Subcutaneous abdominal adipose tissue (tissue), 5 donors: Measurements from ENCODE around the gene GFPT2.

Experiments
- H3K27ac ChIP-seq: one replicate; pipeline ENCODE4 v1.7.0; 2013; ENCODE audit warnings: low read depth, mild to moderate bottlenecking, inconsistent platforms, low read length, moderate library complexity
- H3K27me3 ChIP-seq, 5 donors: one replicate each; pipeline ENCODE4 v1.7.0; 2013; ENCODE audit warnings: low read length in 5 of 5, inconsistent platforms in 1 of 5; ENCODE audit not compliant: control insufficient read depth in 5 of 5, insufficient read depth in 4 of 5
- H3K36me3 ChIP-seq, 5 donors: one replicate each; pipeline ENCODE4 v1.7.0; 2013; ENCODE audit warnings: low read length in 5 of 5; ENCODE audit not compliant: control insufficient read depth in 5 of 5, insufficient read depth in 5 of 5
- H3K4me1 ChIP-seq, 5 donors: one replicate each; pipeline ENCODE4 v1.7.0; 2013; ENCODE audit warnings: low read length in 5 of 5, mild to moderate bottlenecking in 3 of 5, moderate library complexity in 1 of 5; ENCODE audit not compliant: control insufficient read depth in 5 of 5, insufficient read depth in 5 of 5
- H3K4me3 ChIP-seq, 5 donors: one replicate each; pipeline ENCODE4 v1.7.0; 2013; ENCODE audit warnings: low read length in 5 of 5, low read depth in 1 of 5
- H3K9ac ChIP-seq, 5 donors: one replicate each; pipeline ENCODE4 v1.7.0; 2013; ENCODE audit warnings: low read length in 5 of 5, mild to moderate bottlenecking in 4 of 5, moderate library complexity in 3 of 5
- H3K9me3 ChIP-seq, 5 donors: one replicate each; pipeline ENCODE4 v1.7.0; 2013; ENCODE audit warnings: low read length in 5 of 5; ENCODE audit not compliant: control insufficient read depth in 5 of 5
- donor health status: healthy.
- donor health status: healthy.
- donor health status: healthy.
- donor health status: healthy.
- donor health status: healthy.

Gene GFPT2

DNA sequence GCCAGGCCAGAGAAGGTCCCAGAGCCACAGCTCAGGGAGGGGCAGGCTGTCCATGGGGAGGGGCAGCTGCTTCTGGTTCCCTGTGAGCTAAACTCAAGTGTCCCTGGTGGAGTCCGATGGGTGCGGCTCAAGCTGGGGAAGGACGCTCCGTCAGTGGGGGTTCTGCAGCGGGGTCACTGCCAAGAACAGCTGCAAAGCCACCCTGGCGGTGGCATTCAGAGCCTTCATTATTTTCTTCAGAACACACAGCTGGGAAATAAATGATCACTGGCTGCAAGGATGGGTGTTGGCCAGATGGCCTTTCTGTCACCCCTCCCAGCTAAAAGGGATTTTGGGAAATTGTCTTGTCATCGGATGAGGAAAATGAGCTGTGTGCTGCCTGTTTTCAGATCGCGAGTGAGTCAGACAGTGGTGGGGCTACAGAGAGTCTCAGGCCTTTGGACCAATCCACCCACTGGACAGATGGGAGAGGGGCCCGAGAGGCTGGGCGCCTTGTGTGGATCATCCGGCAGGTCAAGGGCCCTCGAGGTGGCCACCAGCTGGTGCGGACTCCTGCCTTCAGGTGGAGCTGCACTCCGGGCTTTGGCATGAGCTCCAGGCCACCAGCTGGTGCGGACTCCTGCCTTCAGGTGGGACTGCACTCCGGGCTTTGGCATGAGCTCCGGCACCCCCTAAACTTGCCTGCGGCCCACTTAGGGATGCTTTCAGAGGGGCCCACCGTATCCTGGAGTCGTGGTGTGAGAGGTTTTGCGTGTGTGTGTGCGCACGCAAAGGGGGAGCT lies 17.9 kb upstream of the GFPT2 start:
- peaks cover 0 to 6% (median 2%) of the 10 kb centered on the region in 5 donors for H3K4me1 ChIP-seq
- no peaks in the 10 kb centered on the region for H3K36me3 ChIP-seq
- H3K9me3 ChIP-seq, result no peaks in the 10 kb centered on the region
- H3K27ac ChIP-seq, result no peak overlapping the region
- no peak overlapping the region for H3K9ac ChIP-seq
- H3K4me3 ChIP-seq, result no peak overlapping the region
- peaks cover 0 to 13% (median 4%) of the 10 kb centered on the region in 5 donors for H3K27me3 ChIP-seq

GRCh38 chr5:180367991-180368390 lies 14.9 kb upstream of the GFPT2 start:
- no peaks in the 10 kb centered on the region for H3K36me3 ChIP-seq
- H3K9ac ChIP-seq, result no peak overlapping the region
- peaks cover 0 to 6% (median 4%) of the 10 kb centered on the region in 5 donors for H3K4me1 ChIP-seq
- H3K27ac ChIP-seq, result no peak overlapping the region
- no peaks in the 10 kb centered on the region for H3K9me3 ChIP-seq
- peaks cover 0 to 13% (median 4%) of the 10 kb centered on the region in 5 donors for H3K27me3 ChIP-seq
- no peak overlapping the region for H3K4me3 ChIP-seq

GRCh38 chr5:180367300-180367699 lies 14.2 kb upstream of the GFPT2 start:
- Histone ChIP-seq H3K27ac (no peak overlapping the region), H3K36me3 (no peaks in the 10 kb centered on the region)

GRCh38 chr5:180366326-180366725 lies 13.2 kb upstream of the GFPT2 start:
- Histone ChIP-seq H3K4me3 (no peak overlapping the region), H3K9me3 (no peaks in the 10 kb centered on the region), H3K4me1 (peaks cover 0 to 6% (median 4%) of the 10 kb centered on the region in 5 donors), H3K36me3 (no peaks in the 10 kb centered on the region), H3K9ac (no peak overlapping the region), H3K27ac (no peak overlapping the region), H3K27me3 (peaks cover 0 to 8% (median 4%) of the 10 kb centered on the region in 5 donors)

More at GRCh38 chr5:180367300-180367699, 14.2 kb upstream of the GFPT2 start:
- H3K27me3 ChIP-seq, result peaks cover 0 to 13% (median 4%) of the 10 kb centered on the region in 5 donors
- H3K4me3 ChIP-seq, result no peak overlapping the region
- no peaks in the 10 kb centered on the region for H3K9me3 ChIP-seq
- no peak overlapping the region for H3K9ac ChIP-seq
- peaks cover 0 to 6% (median 4%) of the 10 kb centered on the region in 5 donors for H3K4me1 ChIP-seq

- H3K9me3 ChIP-seq, result no peaks in the 10 kb centered on the region
- no peaks in the 10 kb centered on the region for H3K36me3 ChIP-seq
- H3K4me3 ChIP-seq, result no peak overlapping the region
- H3K27me3 ChIP-seq, result peaks cover 0 to 6% (median 4%) of the 10 kb centered on the region in 5 donors
- H3K27ac ChIP-seq, result no peak overlapping the region
- H3K9ac ChIP-seq, result no peak overlapping the region
- H3K4me1 ChIP-seq, result peaks cover 0 to 6% (median 4%) of the 10 kb centered on the region in 5 donors
Observed at GRCh38 chr5:180365829-180366228, 12.7 kb upstream of the GFPT2 start.

GRCh38 chr5:180364306-180364856 lies 11.2 kb upstream of the GFPT2 start:
- H3K4me3 ChIP-seq, result no peak overlapping the region
- no peak overlapping the region for H3K9ac ChIP-seq
- H3K4me1 ChIP-seq, result peaks cover 0 to 4% (median 0%) of the 10 kb centered on the region in 5 donors
- no peaks in the 10 kb centered on the region for H3K9me3 ChIP-seq
- no peaks in the 10 kb centered on the region for H3K27me3 ChIP-seq
- no peak overlapping the region for H3K27ac ChIP-seq
- H3K36me3 ChIP-seq, result no peaks in the 10 kb centered on the region

DNA sequence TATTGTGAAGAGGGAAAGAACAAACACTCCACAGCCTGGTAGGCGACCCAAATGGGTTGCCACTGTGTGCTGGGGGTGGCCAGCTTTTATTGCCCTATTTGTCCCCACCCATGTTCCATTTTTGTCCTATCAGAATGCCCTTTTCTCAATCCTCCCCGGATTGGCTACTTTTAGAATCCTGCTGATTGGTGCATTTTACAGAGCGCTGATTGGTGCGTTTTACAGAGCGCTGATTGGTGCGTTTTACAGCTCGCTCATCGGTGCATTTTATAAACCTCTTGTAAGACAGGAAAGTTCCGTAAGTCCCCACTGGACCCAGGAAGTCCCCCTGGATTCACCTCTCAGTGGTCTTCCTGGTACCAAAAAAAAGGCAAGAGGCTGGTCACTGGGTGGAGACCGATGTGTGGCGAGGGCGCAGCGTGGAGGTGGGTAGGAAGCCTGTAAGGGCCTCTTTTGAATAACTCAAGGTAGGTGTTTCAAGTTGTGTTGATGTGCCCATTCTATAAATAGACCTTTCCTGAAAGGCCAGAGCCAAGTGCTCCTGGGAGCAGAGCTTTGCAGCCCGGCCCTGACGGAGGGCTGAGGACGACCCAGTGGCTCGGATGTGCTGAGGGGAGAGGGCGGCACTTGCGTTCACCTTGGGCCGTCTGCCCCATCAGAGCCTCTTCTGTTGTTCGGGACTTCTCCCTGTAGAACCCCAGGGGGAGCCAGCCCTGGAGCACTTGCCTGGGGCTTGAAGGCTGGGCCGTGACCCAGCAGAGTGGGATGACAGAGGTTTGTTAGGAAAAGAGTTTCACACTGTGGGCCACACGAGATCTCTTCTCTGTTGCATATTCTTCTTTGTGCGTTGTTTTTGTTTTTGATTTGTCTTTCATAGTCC lies 7.2 kb upstream of the GFPT2 start:
- Histone ChIP-seq H3K27me3 (peaks cover 0 to 4% (median 0%) of the 10 kb centered on the region in 5 donors), H3K9ac (no peak overlapping the region), H3K4me1 (no peaks in the 10 kb centered on the region), H3K9me3 (peaks cover 0 to 6% (median 4%) of the 10 kb centered on the region in 5 donors), H3K36me3 (no peaks in the 10 kb centered on the region), H3K27ac (no peak overlapping the region), H3K4me3 (no peak overlapping the region)

- Histone ChIP-seq H3K36me3 (no peaks in the 10 kb centered on the region), H3K4me1 (peaks cover 0 to 9% (median 6%) of the 10 kb centered on the region in 5 donors), H3K27ac (no peak overlapping the region), H3K9me3 (peaks cover 0 to 6% (median 4%) of the 10 kb centered on the region in 5 donors), H3K4me3 (no peak overlapping the region), H3K9ac (no peak overlapping the region), H3K27me3 (peaks cover 0 to 14% (median 9%) of the 10 kb centered on the region in 5 donors)
Observed at GRCh38 chr5:180358694-180359093, 5.6 kb upstream of the GFPT2 start.

DNA sequence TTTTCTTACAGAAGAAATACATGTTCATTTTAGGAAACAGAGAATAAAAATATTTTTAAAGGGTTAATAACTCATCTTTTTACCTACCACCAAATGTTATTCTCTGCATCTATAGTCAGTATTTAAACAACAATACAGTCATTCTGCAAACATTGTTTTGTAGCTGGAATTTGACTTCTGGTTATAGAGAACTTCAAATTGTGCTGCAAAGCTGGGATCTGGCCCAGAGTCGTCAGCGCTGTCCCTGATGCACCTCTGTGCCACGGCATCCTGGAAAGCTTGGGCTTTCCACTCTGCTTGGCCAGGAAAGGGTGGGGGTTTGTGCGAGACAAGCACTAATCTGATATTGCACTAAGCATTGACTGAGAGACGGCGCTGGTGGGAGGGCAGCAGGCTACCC lies 5.0 kb upstream of the GFPT2 start:
- Histone ChIP-seq H3K27me3 (peaks cover 0 to 14% (median 10%) of the 10 kb centered on the region in 5 donors), H3K36me3 (no peaks in the 10 kb centered on the region), H3K4me1 (peaks cover 0 to 13% (median 10%) of the 10 kb centered on the region in 5 donors), H3K27ac (no peak overlapping the region), H3K9ac (no peak overlapping the region), H3K4me3 (no peak overlapping the region), H3K9me3 (peaks cover 0 to 6% (median 4%) of the 10 kb centered on the region in 5 donors)
